ENCODE measurements around the gene ZNF236.
"Not testable (repeated sequence)": the region's sequence is repeated elsewhere in the genome, so short reads cannot be mapped to it uniquely, and the experiment has no call there.

Gene ZNF236

GRCh38 chr18:76977684-76978232 is 155.4 kb downstream of the ZNF236 start:
- DNase-seq = no peak

DNA sequence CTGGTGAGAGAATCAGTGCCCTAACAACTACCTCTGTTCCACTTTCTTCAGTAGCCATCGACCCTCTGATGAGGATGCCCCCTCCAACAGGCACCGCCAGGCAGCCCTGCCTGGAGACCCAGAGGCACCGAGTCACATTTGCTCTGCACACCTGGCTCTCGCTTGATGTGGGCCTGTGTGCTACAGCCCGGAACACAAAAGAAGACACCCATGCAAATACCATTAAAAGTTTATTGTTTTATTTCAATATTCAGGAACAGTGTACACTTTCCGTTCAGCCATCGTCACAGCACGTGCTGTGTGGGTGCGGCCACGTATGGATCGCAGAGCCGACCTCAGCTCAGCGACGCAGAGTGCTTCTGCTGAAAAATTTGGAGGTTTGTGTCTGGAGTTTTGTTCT is 156.3 kb downstream of the ZNF236 start:
- no peak for DNase-seq

- DNase-seq = no peak
Measured at GRCh38 chr18:76979111-76979751, 156.9 kb downstream of the ZNF236 start.

- no peak for DNase-seq
Measured at GRCh38 chr18:76979906-76980305, 157.5 kb downstream of the ZNF236 start.

GRCh38 chr18:76980663-76981395 is 158.5 kb downstream of the ZNF236 start:
- DNase-seq = no peak

DNA sequence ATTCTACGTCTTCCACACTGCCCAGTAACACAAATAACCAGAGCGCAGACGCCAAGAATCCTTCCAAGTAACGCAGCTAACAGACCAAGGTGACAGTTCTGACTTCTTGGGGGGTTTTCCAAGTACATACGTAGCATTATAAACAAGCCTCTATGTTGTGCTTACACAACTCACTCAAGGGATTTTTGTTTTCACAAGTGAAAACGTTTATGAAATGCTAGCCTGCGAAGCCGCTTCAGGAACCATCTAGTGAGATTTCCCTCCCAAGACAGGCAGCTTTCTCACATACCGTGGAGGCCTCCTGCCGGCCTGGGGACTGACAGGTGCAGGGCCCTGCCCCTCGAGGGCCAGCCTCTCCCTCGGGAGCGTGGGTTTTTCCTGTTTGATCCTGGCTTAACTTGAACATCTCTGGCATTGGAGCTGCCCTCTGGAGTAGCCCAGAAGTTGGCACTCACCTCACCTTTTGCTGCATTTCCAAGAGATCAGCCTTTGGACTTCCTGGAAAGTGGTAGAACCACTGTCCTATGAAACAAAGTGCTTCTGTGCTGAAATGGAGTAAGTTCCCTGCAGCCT is 159.1 kb downstream of the ZNF236 start:
- DNase-seq = no peak

GRCh38 chr18:76982038-76982437 is 159.7 kb downstream of the ZNF236 start:
- no peak for DNase-seq

DNA sequence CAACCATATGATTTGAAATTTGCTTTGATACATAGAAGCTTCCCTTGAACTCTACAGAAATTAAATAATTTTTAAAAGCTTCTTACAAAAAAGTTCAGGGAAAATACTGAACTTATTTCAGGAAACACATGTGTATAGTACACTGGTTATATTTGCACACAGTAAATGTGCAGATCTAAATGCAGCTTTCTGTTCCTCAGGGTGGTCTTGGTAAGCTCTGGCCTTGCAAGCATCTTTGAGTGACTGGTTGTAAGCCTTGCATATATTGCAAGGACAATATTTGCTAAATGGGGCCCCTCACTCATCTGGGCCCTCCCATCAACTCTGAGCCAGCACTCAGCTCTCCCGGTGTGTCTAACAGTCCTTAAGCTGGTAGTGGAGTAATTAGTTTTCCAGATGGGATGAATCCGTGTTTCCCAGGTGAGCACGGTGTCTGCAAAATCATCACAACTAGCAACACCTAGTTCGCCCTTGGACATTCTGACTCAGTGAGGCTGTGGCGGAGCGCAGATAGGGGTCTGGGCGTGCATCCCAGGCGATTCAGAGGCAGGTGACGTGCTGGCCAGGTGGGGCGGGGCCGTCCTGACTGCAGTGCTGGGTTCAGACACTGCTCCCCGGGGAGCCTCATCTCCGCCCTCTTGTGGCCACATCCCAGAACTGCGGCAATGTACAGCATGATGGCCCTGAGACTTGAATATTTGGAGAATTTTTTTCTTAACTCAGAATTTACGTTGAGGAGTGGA is 160.7 kb downstream of the ZNF236 start:
- peak; percentile 83 to 89 for DNase-seq

DNA sequence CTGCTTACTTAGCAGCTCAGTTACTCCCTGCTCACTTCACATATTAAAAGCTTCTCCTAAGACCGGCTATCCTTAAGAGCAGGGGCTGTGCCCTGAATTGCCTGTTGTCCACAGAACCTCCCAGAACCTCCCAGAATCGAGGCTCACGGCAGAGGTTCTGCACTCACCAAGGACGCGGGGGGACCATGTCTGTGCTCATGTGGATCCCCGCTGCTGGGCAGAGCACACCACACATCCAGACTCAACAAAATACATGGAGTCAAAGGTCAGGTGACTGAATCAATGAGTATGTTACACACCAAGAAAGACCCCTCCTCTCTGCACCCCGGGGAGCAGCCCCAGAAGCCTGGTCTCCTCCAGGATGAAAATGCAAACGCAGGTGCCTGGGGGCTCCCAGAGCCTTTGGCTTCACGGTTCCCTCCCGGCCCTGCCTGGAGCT is 161.3 kb downstream of the ZNF236 start:
- DNase-seq = no peak

DNA sequence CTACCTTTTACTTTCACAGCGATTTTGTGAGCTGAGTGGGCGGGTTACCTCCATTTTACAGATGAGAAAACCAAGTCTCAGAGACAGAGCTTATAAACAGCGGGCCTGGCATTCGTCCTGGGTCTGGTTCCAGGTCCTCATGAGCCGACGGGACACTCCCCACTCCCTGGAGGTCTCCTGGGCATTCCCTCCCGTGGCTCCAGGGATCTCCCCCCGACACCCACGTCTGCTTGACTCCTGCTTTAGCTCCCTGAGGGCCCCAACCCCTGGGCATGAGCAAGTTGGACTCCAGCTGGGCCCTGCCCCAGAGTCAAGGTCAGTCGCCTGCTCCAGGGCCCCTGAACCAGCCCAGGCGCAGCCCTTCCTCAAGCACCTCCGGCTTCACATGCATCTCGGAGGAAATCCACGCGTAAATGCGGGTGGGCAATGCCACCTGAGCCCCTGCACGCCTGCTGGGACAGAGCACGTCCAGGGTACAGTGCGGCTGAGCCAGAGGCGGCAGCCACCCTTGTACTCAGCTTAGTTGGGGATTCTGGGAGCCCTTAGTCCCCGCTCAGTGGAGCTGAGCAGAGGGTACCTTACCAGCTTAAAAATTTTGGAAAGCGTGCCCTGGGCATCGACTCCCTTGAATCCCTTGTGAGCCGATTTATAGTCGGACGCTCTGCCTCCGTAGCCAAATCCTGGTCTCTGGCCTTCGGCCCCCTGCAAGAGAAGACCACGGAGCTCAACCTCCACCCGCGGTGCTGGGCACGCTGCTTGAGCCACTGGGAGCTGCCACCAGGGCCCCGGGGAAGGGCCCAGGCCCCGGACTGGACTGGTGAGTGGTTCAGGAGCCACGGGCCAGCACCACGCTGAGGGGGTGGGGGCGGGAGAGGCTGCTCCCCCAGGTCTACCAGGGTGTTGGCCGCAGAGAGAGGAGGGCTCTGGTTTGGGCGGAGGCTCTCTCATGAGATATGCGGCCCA is 162.1 kb downstream of the ZNF236 start:
- no peak for DNase-seq

GRCh38 chr18:76985156-76985950 is 163.0 kb downstream of the ZNF236 start:
- no peak for DNase-seq

DNA sequence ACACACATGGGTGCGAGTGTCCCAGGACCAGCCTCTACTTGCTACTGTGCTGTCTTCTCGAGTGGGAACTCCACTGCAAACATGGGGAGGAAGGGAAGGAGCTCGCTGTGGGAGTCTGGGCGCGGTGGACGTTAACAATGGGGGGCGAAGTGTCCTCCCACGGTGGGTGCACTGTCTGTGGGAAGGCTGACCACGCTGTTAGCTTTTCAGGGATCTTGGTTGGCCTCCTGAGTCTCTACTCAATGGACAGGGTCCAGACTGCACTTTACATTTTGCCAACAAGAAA is 163.5 kb downstream of the ZNF236 start:
- no peak for DNase-seq

GRCh38 chr18:76986406-76986805 is 164.0 kb downstream of the ZNF236 start:
- DNase-seq = no peak

DNA sequence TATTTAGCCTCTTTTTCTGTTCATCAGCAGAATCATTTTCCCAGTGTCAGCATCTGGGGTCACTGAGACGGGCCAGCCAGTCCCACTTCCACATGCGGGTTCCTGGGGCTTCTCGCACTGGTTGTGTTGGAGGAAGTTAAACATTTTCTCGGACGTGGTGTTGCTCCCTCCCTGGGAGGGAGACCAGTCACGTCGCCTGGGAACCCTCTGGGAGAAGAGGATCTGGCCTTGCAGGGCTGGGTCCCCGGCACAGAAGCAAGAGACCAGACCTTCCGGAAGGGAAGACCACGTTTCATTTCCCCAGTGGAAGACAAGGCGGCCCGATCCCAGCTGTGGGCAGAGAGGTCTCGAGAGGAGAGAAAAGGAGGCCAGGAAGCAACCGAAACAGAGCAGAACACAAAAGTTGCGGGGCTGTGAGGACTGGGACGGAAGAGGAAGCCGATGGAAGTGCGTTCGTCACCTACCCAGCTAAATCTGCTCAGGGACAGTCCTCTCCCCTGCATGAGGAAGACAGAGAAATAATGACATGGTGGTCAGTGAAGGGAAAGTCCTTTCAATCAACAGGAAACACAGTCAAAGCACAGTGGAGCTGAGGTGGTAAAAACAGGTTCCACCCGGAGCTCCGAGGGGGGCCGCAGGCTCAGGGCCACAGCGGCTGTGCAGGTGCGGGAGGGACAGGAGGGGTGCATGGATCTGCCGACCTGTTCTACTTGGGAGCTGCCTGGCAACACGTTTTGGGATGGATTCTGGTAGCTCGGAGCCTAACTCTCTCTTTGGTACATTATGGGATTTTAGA is 165.9 kb downstream of the ZNF236 start:
- DNase-seq = no peak

GRCh38 chr18:76988827-76989646 is 166.7 kb downstream of the ZNF236 start:
- DNase-seq = no peak

DNA sequence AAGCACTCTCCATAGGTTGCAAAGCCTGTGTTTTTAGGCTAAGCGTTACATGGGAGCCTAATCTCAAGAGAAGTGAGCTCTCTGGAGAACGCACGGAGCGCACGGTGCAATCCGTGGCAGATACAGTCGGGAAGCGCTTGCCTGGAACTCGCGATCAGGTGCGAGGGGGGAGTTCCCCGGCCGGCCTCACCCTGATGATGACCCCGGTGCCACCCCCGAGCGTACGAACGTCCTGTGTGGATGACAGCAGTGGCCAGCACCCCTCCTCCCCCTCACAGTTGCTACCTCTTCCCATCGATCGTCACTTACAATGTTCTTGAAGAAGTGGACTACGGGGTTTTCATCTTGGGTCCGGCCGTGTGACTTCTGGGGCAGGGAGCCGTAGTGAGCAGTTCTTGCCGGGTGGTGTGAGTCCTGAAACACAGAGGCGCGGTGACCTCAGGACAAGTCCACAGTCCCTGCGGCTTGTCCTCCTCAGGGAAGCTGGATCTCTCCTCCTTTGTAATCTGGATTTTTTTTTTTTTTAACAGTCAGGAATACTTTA is 167.4 kb downstream of the ZNF236 start:
- DNase-seq = no peak

DNA sequence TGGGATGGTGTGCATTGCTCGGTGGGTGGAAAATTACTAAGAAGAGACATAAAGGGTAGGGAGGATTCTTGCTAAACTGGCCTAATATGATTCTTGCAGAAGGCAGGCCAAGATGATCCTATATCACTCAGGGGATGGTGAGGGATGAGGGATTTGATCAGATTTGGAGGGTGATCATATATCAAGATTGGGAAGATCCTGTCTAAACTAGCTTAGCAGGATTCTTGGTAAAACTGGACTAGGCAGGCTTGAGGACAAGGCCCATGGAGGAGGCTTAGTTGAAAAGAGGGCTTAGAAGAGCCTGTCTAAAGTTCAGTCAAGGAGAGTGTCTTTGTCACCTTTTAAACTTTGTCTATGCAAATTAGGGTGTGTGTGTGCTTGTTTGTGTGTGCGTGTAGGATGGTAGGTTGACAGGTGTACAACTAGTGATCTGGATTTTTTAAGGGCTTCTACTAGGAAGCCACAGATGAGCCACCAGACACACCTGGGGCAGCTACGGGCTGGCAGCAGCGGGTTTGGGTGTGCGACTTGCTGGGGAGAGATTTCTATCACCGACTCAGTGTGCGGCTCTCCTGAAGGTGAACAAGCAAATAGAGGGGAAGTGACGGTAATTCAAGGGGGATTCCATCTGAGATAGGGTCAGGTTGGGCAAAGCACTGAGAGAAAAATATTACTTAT is 168.1 kb downstream of the ZNF236 start:
- not testable (repeated sequence) for DNase-seq

GRCh38 chr18:76991021-76991688 is 168.8 kb downstream of the ZNF236 start:
- DNase-seq = no peak
